Activated CD4-positive, alpha-beta T cell treated with anti-CD3 and anti-CD28 coated beads, Interleukin-2, amount 50 U/mL, for 4 hours (primary cell): Measurements from ENCODE around the gene TEAD3.
"Not testable (repeated sequence)": the region's sequence is repeated elsewhere in the genome, so short reads cannot be mapped to it uniquely, and the experiment has no call there.

Experiments
- DNase-seq, 2 experiments: peaks; one replicate each; pipeline ENCODE4 v3.0.0-alpha.2; 2020

Gene TEAD3

GRCh38 chr6:35443341-35444030 lies 53.4 kb downstream of the TEAD3 start:
- no peak for DNase-seq

GRCh38 chr6:35442693-35443092 lies 54.2 kb downstream of the TEAD3 start:
- DNase-seq: no peak

GRCh38 chr6:35441642-35442041 lies 55.2 kb downstream of the TEAD3 start:
- DNase-seq: no peak

GRCh38 chr6:35441205-35441604 lies 55.7 kb downstream of the TEAD3 start:
- no peak for DNase-seq

GRCh38 chr6:35439308-35439707 lies 57.6 kb downstream of the TEAD3 start:
- DNase-seq: no peak

GRCh38 chr6:35438378-35439065 lies 58.4 kb downstream of the TEAD3 start:
- DNase-seq: not testable (repeated sequence)

GRCh38 chr6:35436071-35436857 lies 60.6 kb downstream of the TEAD3 start:
- no peak for DNase-seq

- no peak for DNase-seq
Measured at GRCh38 chr6:35435074-35435837, 61.6 kb downstream of the TEAD3 start.

- DNase-seq: not testable (repeated sequence)
Measured at GRCh38 chr6:35432702-35433101, 64.2 kb downstream of the TEAD3 start.

GRCh38 chr6:35432291-35432690 lies 64.6 kb downstream of the TEAD3 start:
- DNase-seq: no peak

- no peak for DNase-seq
Measured at GRCh38 chr6:35429463-35429862, 67.4 kb downstream of the TEAD3 start.

GRCh38 chr6:35428421-35429149 lies 68.3 kb downstream of the TEAD3 start:
- no peak for DNase-seq

- DNase-seq: no peak
Measured at GRCh38 chr6:35427851-35428321, 69.0 kb downstream of the TEAD3 start.

GRCh38 chr6:35427435-35427834 lies 69.4 kb downstream of the TEAD3 start:
- no peak for DNase-seq

- no peak for DNase-seq
Measured at GRCh38 chr6:35426074-35426473, 70.8 kb downstream of the TEAD3 start.

GRCh38 chr6:35425284-35425683 lies 71.6 kb downstream of the TEAD3 start:
- no peak for DNase-seq
